ENCODE data around the gene RAD1. TPM values are rescaled to one million over a fixed set of nuclear protein-coding genes. Genes with fewer than 3 reads are reported as not detected.
A peak's percentile ranks its signal among the peaks of the same experiment; 100 is the strongest.

The RAD1 gene, protein sequence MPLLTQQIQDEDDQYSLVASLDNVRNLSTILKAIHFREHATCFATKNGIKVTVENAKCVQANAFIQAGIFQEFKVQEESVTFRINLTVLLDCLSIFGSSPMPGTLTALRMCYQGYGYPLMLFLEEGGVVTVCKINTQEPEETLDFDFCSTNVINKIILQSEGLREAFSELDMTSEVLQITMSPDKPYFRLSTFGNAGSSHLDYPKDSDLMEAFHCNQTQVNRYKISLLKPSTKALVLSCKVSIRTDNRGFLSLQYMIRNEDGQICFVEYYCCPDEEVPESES
- 28.8 TPM for polyA plus RNA-seq
- long read RNA-seq, donor 1, full-length matches to known transcripts = 4 of 4 reads
- long read RNA-seq, donor 1, partial matches to known transcripts = 0 of 4 reads
- long read RNA-seq, donor 1, other reads (novel, unspliced or antisense) = 0 of 4 reads
- long read RNA-seq, donor 2, full-length matches to known transcripts = 9 of 250 reads
- long read RNA-seq, donor 2, partial matches to known transcripts = 187 of 250 reads
- long read RNA-seq, donor 2, other reads (novel, unspliced or antisense) = 54 of 250 reads
- long read RNA-seq, donor 3, full-length matches to known transcripts = 15 of 15 reads
- long read RNA-seq, donor 3, partial matches to known transcripts = 0 of 15 reads
- long read RNA-seq, donor 3, other reads (novel, unspliced or antisense) = 0 of 15 reads
- long read RNA-seq, donor 4, full-length matches to known transcripts = 1 of 1 reads
- long read RNA-seq, donor 4, partial matches to known transcripts = 0 of 1 reads
- long read RNA-seq, donor 4, other reads (novel, unspliced or antisense) = 0 of 1 reads
- long read RNA-seq, donor 5, full-length matches to known transcripts = 5 of 5 reads
- long read RNA-seq, donor 5, partial matches to known transcripts = 0 of 5 reads
- long read RNA-seq, donor 5, other reads (novel, unspliced or antisense) = 0 of 5 reads
- long read RNA-seq, donor 6, full-length matches to known transcripts = 5 of 211 reads
- long read RNA-seq, donor 6, partial matches to known transcripts = 169 of 211 reads
- long read RNA-seq, donor 6, other reads (novel, unspliced or antisense) = 37 of 211 reads
- long read RNA-seq, donor 7, full-length matches to known transcripts = 4 of 4 reads
- long read RNA-seq, donor 7, partial matches to known transcripts = 0 of 4 reads
- long read RNA-seq, donor 7, other reads (novel, unspliced or antisense) = 0 of 4 reads
- long read RNA-seq, donor 8, full-length matches to known transcripts = 9 of 105 reads
- long read RNA-seq, donor 8, partial matches to known transcripts = 60 of 105 reads
- long read RNA-seq, donor 8, other reads (novel, unspliced or antisense) = 36 of 105 reads
- long read RNA-seq, donor 9, full-length matches to known transcripts = 8 of 8 reads
- long read RNA-seq, donor 9, partial matches to known transcripts = 0 of 8 reads
- long read RNA-seq, donor 9, other reads (novel, unspliced or antisense) = 0 of 8 reads
- long read RNA-seq, donor 10, full-length matches to known transcripts = 4 of 4 reads
- long read RNA-seq, donor 10, partial matches to known transcripts = 0 of 4 reads
- long read RNA-seq, donor 10, other reads (novel, unspliced or antisense) = 0 of 4 reads
- long read RNA-seq, donor 11, full-length matches to known transcripts = 4 of 82 reads
- long read RNA-seq, donor 11, partial matches to known transcripts = 78 of 82 reads
- long read RNA-seq, donor 11, other reads (novel, unspliced or antisense) = 0 of 82 reads

DNA sequence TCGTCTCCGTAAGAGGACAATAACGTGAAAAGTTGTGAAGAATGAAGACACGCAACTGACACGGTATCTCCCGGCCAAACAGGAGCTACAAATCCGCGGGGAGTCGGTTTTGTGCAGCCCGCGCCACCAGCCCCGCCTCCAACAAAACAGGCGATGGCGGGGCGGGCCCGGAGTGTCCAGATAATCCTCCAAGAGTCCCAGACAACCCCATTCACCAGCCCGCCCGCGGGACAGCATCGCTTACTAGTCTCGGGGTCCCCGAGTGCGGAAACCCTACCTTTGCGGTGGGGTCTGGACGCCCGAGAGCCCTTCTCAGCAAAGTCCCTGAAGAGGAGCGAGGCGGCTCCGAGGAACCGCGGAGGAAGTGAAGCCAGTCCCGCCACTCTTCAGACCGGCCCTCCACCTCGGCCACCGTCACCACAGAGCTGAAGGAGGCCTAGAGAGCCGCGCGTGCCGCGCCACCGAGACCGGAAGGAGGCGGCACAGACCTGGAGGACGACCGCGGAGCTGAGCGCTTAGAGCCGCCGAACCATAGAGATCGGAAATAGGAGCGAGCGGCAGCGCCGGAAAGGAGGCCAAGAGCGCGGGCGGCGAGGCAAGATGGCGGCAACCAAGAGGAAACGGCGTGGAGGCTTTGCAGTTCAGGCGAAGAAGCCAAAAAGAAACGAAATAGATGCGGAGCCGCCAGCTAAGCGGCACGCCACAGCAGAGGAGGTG, at the start of gene RAD1, which contains the start of gene BRIX1:
Gene RAD1 (minus strand): TSS at position 366 of the 717 bp plus-strand sequence. CDS start 612 bp downstream, outside the sequence.
Gene BRIX1 (plus strand): TSS at position 573 of the 717 bp plus-strand sequence. CDS start 28 bp downstream, at position 601.
- H3K36me3 ChIP-seq (ENCODE audit: control insufficient read depth, insufficient read depth, low read length) = peaks cover 14% of the 10 kb centered on the region
- DNase-seq = peak; percentile 97 to 98
- no peaks in the 10 kb centered on the region for H3K9me3 ChIP-seq (ENCODE audit: control insufficient read depth, low read depth, low read length)
- H3K4me1 ChIP-seq (ENCODE audit: control insufficient read depth, insufficient read depth, low read length) = peaks cover 11% of the 10 kb centered on the region
- no CpG with 5 or more reads among the region's 67 CpGs for WGBS (ENCODE audit: insufficient coverage, low lambda C conversion rate)
- H3K27me3 ChIP-seq (ENCODE audit: control insufficient read depth, insufficient read depth, low read length) = no peaks in the 10 kb centered on the region
- peak within 1 kb of the TSS; percentile 100 for H3K4me3 ChIP-seq (ENCODE audit: low read length)
- H3K27ac ChIP-seq (ENCODE audit: low read length) = peak within 1 kb of the TSS; percentile 92

DNA sequence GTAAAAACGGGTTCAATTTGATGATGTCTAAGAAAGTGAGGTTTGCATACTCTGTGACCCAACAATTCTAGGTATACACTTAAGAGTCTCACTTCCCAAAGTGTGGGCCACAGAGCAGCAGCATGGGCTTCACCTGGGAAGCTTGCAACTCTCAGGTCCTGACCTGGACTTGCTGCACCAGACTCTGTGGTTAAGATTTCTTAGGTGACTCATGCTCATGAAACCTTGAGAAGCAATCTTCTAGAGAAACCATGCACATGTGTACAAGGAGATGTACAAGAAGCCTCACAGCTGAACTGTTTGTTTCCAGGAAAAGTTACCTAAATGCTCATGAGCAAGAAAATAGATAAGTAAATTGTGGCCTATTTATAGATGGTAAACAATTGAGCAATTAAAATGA, 44.0 kb upstream of the RAD1 start:
- H3K4me1 ChIP-seq (ENCODE audit: control insufficient read depth, insufficient read depth, low read length) = no peaks in the 10 kb centered on the region
- DNase-seq = peak in 1 of 2 donors; percentile 22
- H3K27ac ChIP-seq (ENCODE audit: low read length) = no peak overlapping the region
- H3K27me3 ChIP-seq (ENCODE audit: control insufficient read depth, insufficient read depth, low read length) = no peaks in the 10 kb centered on the region
- no CpG with 5 or more reads among the region's 1 CpG for WGBS (ENCODE audit: insufficient coverage, low lambda C conversion rate)
- peaks cover 5% of the 10 kb centered on the region for H3K36me3 ChIP-seq (ENCODE audit: control insufficient read depth, insufficient read depth, low read length)
- no peak overlapping the region for H3K4me3 ChIP-seq (ENCODE audit: low read length)
- no peaks in the 10 kb centered on the region for H3K9me3 ChIP-seq (ENCODE audit: control insufficient read depth, low read depth, low read length)

DNA sequence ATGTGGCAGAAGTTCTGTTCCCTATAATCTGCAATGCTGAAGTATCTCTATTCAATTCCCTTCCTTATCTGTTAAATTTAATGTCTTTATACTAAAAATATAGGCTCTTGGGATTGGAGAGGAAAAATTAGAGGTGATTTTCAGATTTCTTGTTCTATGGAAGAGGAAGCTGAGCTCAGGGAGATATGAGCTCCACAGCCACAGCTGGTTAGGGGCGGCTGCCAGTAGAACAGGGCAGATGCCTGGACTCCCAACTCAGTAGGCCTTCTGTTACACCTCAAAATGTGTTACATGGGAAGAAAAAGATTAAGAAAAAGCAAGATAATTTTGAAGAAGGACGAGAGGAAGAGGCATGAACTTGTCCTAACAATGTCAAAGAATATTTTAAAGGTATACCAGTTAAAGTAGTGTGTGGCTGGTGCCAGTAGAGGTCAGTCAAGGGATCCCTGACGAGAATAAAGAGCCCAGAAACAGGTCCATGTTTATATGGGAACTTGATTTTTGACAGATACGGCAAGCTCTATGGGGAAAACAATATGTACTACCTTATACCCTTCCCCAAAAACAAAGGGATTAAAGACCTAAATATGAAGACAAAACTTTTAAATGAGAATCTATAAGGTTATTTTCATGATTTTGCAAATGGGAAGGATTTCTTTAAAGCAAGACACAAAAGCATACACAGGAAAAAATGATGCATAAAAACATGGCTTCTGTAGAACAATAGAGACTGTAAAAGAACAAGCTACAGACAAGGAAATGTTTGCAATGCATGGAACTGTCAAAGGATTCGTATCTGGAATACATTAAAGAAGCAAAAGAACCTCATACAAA, 42.8 kb upstream of the RAD1 start:
- 100% methylated on average over 1 of the region's 5 CpGs for WGBS (ENCODE audit: insufficient coverage, low lambda C conversion rate)
- H3K27me3 ChIP-seq (ENCODE audit: control insufficient read depth, insufficient read depth, low read length) = no peaks in the 10 kb centered on the region
- H3K4me1 ChIP-seq (ENCODE audit: control insufficient read depth, insufficient read depth, low read length) = no peaks in the 10 kb centered on the region
- H3K36me3 ChIP-seq (ENCODE audit: control insufficient read depth, insufficient read depth, low read length) = peaks cover 9% of the 10 kb centered on the region
- H3K4me3 ChIP-seq (ENCODE audit: low read length) = no peak overlapping the region
- H3K27ac ChIP-seq (ENCODE audit: low read length) = no peak overlapping the region
- DNase-seq = peak; percentile 8 to 25
- H3K9me3 ChIP-seq (ENCODE audit: control insufficient read depth, low read depth, low read length) = no peaks in the 10 kb centered on the region

DNA sequence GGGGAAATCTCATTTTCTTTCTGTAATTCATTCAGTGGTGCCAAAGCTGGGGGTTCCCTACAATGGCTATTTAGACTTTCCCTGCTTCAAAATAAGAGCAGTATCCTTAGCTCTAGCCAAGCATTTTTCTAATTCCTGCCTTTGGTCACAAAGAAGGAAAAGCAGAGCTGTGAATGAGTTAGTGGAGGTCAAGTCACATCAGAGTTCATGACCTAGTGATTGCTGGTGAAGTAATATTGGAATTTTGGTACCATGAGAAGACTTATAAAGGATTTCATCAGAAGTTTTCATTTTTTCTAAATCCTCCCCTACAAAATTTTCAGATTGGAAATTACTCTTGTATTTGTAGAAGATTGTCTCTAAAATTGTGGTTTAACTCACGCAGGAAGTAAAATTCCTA, 42.0 kb upstream of the RAD1 start:
- Histone ChIP-seq H3K4me3 (ENCODE audit: low read length) (no peak overlapping the region), H3K27me3 (ENCODE audit: control insufficient read depth, insufficient read depth, low read length) (no peaks in the 10 kb centered on the region), H3K4me1 (ENCODE audit: control insufficient read depth, insufficient read depth, low read length) (no peaks in the 10 kb centered on the region), H3K9me3 (ENCODE audit: control insufficient read depth, low read depth, low read length) (no peaks in the 10 kb centered on the region), H3K27ac (ENCODE audit: low read length) (no peak overlapping the region), H3K36me3 (ENCODE audit: control insufficient read depth, insufficient read depth, low read length) (peaks cover 12% of the 10 kb centered on the region)
- WGBS (ENCODE audit: insufficient coverage, low lambda C conversion rate) = 100% methylated on average over 1 of the region's 1 CpG
- no peak for DNase-seq

DNA sequence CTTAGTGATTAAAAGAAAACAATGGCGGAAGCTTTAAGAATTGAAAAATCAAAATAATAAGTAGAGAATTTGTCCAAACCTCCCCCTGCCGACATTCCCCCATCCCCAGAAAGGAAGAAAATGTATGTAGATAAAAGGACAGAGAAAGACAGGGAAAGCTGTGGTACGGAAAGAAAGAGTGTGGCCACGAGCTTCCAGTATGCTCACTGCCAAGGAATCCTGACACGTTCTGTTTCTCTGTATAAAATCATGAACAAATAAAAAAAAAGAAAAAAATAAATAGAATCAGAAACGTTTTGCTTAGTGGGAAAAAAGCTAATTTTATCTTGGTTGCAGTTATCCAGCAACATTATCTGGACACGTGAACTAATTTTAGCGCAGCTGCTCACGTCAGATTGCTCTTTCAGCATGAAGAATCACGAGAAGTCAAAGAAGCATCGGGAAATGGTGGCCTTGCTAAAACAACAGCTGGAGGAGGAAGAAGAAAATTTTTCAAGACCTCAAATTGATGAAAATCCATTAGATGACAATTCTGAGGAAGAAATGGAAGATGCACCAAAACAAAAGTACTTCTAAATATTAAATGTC, 29.2 kb upstream of the RAD1 start:
- Histone ChIP-seq H3K9me3 (ENCODE audit: control insufficient read depth, low read depth, low read length) (no peaks in the 10 kb centered on the region), H3K27me3 (ENCODE audit: control insufficient read depth, insufficient read depth, low read length) (no peaks in the 10 kb centered on the region), H3K36me3 (ENCODE audit: control insufficient read depth, insufficient read depth, low read length) (peaks cover 40% of the 10 kb centered on the region), H3K4me3 (ENCODE audit: low read length) (no peak overlapping the region), H3K27ac (ENCODE audit: low read length) (no peak overlapping the region), H3K4me1 (ENCODE audit: control insufficient read depth, insufficient read depth, low read length) (no peaks in the 10 kb centered on the region)
- WGBS (ENCODE audit: insufficient coverage, low lambda C conversion rate) = 94% methylated on average over 7 of the region's 11 CpGs
- DNase-seq = no peak

DNA sequence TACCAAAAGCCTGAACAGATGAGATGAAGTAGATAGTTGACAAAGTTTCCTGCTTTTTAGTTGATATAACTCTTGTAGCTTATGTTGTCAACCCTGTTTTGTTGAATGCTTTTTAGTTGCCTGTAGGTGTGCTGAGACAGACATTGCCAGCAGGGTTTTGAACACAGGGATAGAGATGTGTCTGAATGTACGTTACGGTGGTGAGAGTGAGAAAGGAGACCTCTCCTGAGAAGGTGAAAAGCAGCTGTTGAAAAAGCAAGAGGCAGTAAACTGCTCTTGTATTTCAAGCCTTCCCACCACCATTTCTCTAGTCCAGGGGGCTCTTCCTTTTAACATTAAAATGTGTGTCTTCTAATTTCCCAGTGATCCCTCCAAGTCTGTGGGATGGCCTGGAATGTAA, 28.7 kb upstream of the RAD1 start:
- Histone ChIP-seq H3K36me3 (ENCODE audit: control insufficient read depth, insufficient read depth, low read length) (peaks cover 40% of the 10 kb centered on the region), H3K27me3 (ENCODE audit: control insufficient read depth, insufficient read depth, low read length) (no peaks in the 10 kb centered on the region), H3K27ac (ENCODE audit: low read length) (no peak overlapping the region), H3K4me3 (ENCODE audit: low read length) (no peak overlapping the region), H3K4me1 (ENCODE audit: control insufficient read depth, insufficient read depth, low read length) (no peaks in the 10 kb centered on the region), H3K9me3 (ENCODE audit: control insufficient read depth, low read depth, low read length) (no peaks in the 10 kb centered on the region)
- whole genome bisulfite sequencing (ENCODE audit: insufficient coverage, low lambda C conversion rate) = no CpG with 5 or more reads among the region's 2 CpGs
- no peak for DNase-seq

DNA sequence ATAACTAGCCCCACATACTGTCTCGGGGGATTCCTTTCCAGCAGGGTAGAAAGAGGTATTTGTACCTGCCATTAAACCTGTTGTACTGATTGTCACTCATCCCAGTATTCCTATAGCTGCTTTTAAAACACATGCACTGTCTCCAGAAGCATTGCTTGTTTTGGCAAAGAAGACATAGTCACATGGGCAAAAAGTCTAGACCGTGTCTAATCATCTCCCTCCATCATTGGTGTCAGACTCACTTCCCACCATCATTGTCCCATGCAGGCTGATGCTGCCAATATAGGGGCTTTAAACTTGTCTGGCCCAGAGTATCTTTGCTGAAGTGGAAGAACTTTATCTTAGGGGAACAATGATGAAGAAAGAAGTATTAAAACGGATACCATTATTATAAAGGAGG, 26.6 kb upstream of the RAD1 start:
- H3K4me3 ChIP-seq (ENCODE audit: low read length) = no peak overlapping the region
- 100% methylated on average over 2 of the region's 3 CpGs for WGBS (ENCODE audit: insufficient coverage, low lambda C conversion rate)
- H3K9me3 ChIP-seq (ENCODE audit: control insufficient read depth, low read depth, low read length) = no peaks in the 10 kb centered on the region
- peaks cover 51% of the 10 kb centered on the region for H3K36me3 ChIP-seq (ENCODE audit: control insufficient read depth, insufficient read depth, low read length)
- no peak overlapping the region for H3K27ac ChIP-seq (ENCODE audit: low read length)
- DNase-seq = no peak
- no peaks in the 10 kb centered on the region for H3K4me1 ChIP-seq (ENCODE audit: control insufficient read depth, insufficient read depth, low read length)
- H3K27me3 ChIP-seq (ENCODE audit: control insufficient read depth, insufficient read depth, low read length) = no peaks in the 10 kb centered on the region

DNA sequence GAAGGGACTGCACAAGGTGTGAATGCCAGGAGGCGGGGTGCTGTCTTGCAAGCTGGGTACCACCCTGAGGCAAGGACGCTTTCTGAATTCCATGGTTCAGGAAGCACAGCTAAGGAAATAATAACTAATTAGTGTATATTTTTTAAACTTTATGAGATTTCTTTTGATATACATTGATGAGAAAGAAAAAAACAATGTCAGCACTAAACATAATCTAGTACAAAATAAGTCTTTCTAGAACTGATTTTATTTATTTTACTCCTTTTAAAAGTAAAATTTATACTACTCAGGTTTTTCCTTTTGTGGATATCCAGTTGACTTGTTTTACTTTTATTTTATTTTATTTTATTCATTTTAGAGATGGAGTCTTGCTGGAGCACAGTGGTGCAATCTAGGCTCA, 17.6 kb upstream of the RAD1 start:
- Histone ChIP-seq H3K27me3 (ENCODE audit: control insufficient read depth, insufficient read depth, low read length) (no peaks in the 10 kb centered on the region), H3K36me3 (ENCODE audit: control insufficient read depth, insufficient read depth, low read length) (peaks cover 19% of the 10 kb centered on the region), H3K27ac (ENCODE audit: low read length) (no peak overlapping the region), H3K4me1 (ENCODE audit: control insufficient read depth, insufficient read depth, low read length) (peaks cover 9% of the 10 kb centered on the region), H3K9me3 (ENCODE audit: control insufficient read depth, low read depth, low read length) (no peaks in the 10 kb centered on the region), H3K4me3 (ENCODE audit: low read length) (no peak overlapping the region)
- no CpG with 5 or more reads among the region's 2 CpGs for WGBS (ENCODE audit: insufficient coverage, low lambda C conversion rate)
- DNase-seq = no peak
